OCI-LY1 (cell line): ENCODE measurements around the gene ELAVL1.
"Not testable (repeated sequence)": the region's sequence is repeated elsewhere in the genome, so short reads cannot be mapped to it uniquely, and the experiment has no call there.

Experiments used
- H2AFZ ChIP-seq: fragments of 200-600 bp; sonication (generic), shearing (Covaris generic); 2 replicates; pipeline ENCODE4 v1.6.0; 2014; ENCODE audit warnings: antibody characterized with exemption, mild to moderate bottlenecking, low read length
- H3F3A ChIP-seq: fragments of 200-600 bp; sonication (generic), shearing (Covaris generic); 2 replicates; pipeline ENCODE4 v1.6.0; 2014; ENCODE audit warnings: mild to moderate bottlenecking, antibody characterized with exemption, low read length, moderate library complexity; ENCODE audit not compliant: insufficient read depth
- H3K27ac ChIP-seq: fragments of 200-600 bp; sonication (generic); 2 replicates; pipeline ENCODE4 v1.5.1; 2014; ENCODE audit warnings: low read length, mixed run types, mild to moderate bottlenecking, low read depth; ENCODE audit not compliant: poor library complexity, severe bottlenecking
- H3K27me3 ChIP-seq: fragments of 200-600 bp; sonication (generic); 2 replicates; pipeline ENCODE4 v1.6.0; 2014; ENCODE audit warnings: antibody characterized with exemption, mild to moderate bottlenecking, low read length, moderate library complexity; ENCODE audit not compliant: insufficient read depth
- H3K36me3 ChIP-seq: fragments of 200-600 bp; sonication (generic); 2 replicates; pipeline ENCODE4 v1.6.1; 2014; ENCODE audit warnings: mild to moderate bottlenecking, antibody characterized with exemption, low read length, moderate library complexity, mixed read lengths; ENCODE audit not compliant: insufficient read depth
- H3K4me1 ChIP-seq: fragments of 200-600 bp; sonication (generic); 2 replicates; pipeline ENCODE4 v1.5.1; 2014; ENCODE audit warnings: mild to moderate bottlenecking, low read length, moderate library complexity; ENCODE audit not compliant: insufficient read depth, severe bottlenecking
- H3K4me2 ChIP-seq: fragments of 200-600 bp; sonication (generic), shearing (Covaris generic); 2 replicates; pipeline ENCODE4 v1.6.1; 2014; ENCODE audit warnings: low read length
- H3K4me3 ChIP-seq: fragments of 200-600 bp; sonication (generic); 2 replicates; pipeline ENCODE4 v1.5.1; 2014; ENCODE audit warnings: low read length, low read depth, mild to moderate bottlenecking, mixed read lengths; ENCODE audit not compliant: poor library complexity, severe bottlenecking
- H3K79me2 ChIP-seq: fragments of 200-600 bp; shearing (Covaris generic); 2 replicates; pipeline ENCODE4 v1.6.1; 2016; ENCODE audit warnings: mixed run types, low read length, mixed read lengths; ENCODE audit not compliant: insufficient read depth
- H3K9ac ChIP-seq: fragments of 200-600 bp; sonication (generic), shearing (Covaris generic); 2 replicates; pipeline ENCODE4 v1.6.1; 2014; ENCODE audit warnings: mild to moderate bottlenecking, low read length, mixed read lengths
- H3K9me2 ChIP-seq: fragments of 200-600 bp; sonication (generic), shearing (Covaris generic); 2 replicates; pipeline ENCODE4 v1.6.1; 2014; ENCODE audit warnings: low read depth, mild to moderate bottlenecking, low read length, mixed read lengths
- H3K9me3 ChIP-seq: fragments of 200-600 bp; shearing (Covaris generic); 2 replicates; pipeline ENCODE4 v1.6.1; 2014; ENCODE audit warnings: low read length, mixed read lengths
- H4K20me1 ChIP-seq: fragments of 200-600 bp; sonication (generic), shearing (Covaris generic); 2 replicates; pipeline ENCODE4 v1.6.0; 2016; ENCODE audit warnings: mild to moderate bottlenecking, low read length; ENCODE audit not compliant: insufficient read depth
- EZH2 ChIP-seq: fragments of 200-600 bp; sonication (generic), shearing (Covaris generic); IDR thresholded peaks from 2 replicates; pipeline ENCODE4 v1.8.0; 2017; ENCODE audit warnings: borderline replicate concordance, mixed run types, mild to moderate bottlenecking, antibody characterized with exemption, low read length, moderate library complexity, mixed read lengths
- TF ChIP-seq, protein P1 (sequence below): fragments of 200-600 bp; sonication (generic), shearing (Covaris generic); IDR thresholded peaks from 2 replicates; pipeline ENCODE4 v1.5.1; 2017; ENCODE audit warnings: mild to moderate bottlenecking, antibody characterized with exemption, low read length, moderate library complexity, mixed read lengths

The ELAVL1 gene

DNA sequence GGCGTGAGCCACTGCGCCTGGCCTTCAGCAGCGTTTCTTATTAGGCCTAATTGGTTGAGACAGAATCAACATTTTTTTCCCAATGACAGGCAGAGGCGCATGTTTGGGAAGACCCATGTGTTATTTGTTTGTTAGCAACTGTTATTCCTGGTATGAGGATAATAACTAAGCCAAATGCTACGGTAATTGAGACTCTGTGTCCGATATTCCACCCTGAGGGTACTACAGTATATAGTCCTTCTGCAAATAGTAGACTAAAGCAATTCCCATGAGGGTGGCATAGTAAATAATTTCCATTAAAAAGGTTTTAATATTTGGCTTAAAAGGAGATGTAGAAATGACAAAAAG lies 28.7 kb upstream of the ELAVL1 start:
- no peaks in the 10 kb centered on the region for H4K20me1 ChIP-seq
- H3K79me2 ChIP-seq: no peaks in the 10 kb centered on the region
- H3K36me3 ChIP-seq: no peaks in the 10 kb centered on the region
- no peak overlapping the region for H3K27ac ChIP-seq
- no peaks in the 10 kb centered on the region for H3F3A ChIP-seq
- H2AFZ ChIP-seq: no peak overlapping the region
- H3K9me2 ChIP-seq: no peaks in the 10 kb centered on the region
- H3K9me3 ChIP-seq: no peaks in the 10 kb centered on the region
- H3K27me3 ChIP-seq: no peaks in the 10 kb centered on the region; the same call in 1 of the 2 replicates
- H3K9ac ChIP-seq: no peak overlapping the region
- H3K4me3 ChIP-seq: no peak overlapping the region
- no peak overlapping the region for H3K4me2 ChIP-seq
- no peaks in the 10 kb centered on the region for H3K4me1 ChIP-seq
- TF ChIP-seq EZH2: no peak
- TF ChIP-seq, protein P1, sequence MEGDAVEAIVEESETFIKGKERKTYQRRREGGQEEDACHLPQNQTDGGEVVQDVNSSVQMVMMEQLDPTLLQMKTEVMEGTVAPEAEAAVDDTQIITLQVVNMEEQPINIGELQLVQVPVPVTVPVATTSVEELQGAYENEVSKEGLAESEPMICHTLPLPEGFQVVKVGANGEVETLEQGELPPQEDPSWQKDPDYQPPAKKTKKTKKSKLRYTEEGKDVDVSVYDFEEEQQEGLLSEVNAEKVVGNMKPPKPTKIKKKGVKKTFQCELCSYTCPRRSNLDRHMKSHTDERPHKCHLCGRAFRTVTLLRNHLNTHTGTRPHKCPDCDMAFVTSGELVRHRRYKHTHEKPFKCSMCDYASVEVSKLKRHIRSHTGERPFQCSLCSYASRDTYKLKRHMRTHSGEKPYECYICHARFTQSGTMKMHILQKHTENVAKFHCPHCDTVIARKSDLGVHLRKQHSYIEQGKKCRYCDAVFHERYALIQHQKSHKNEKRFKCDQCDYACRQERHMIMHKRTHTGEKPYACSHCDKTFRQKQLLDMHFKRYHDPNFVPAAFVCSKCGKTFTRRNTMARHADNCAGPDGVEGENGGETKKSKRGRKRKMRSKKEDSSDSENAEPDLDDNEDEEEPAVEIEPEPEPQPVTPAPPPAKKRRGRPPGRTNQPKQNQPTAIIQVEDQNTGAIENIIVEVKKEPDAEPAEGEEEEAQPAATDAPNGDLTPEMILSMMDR: no peak

DNA sequence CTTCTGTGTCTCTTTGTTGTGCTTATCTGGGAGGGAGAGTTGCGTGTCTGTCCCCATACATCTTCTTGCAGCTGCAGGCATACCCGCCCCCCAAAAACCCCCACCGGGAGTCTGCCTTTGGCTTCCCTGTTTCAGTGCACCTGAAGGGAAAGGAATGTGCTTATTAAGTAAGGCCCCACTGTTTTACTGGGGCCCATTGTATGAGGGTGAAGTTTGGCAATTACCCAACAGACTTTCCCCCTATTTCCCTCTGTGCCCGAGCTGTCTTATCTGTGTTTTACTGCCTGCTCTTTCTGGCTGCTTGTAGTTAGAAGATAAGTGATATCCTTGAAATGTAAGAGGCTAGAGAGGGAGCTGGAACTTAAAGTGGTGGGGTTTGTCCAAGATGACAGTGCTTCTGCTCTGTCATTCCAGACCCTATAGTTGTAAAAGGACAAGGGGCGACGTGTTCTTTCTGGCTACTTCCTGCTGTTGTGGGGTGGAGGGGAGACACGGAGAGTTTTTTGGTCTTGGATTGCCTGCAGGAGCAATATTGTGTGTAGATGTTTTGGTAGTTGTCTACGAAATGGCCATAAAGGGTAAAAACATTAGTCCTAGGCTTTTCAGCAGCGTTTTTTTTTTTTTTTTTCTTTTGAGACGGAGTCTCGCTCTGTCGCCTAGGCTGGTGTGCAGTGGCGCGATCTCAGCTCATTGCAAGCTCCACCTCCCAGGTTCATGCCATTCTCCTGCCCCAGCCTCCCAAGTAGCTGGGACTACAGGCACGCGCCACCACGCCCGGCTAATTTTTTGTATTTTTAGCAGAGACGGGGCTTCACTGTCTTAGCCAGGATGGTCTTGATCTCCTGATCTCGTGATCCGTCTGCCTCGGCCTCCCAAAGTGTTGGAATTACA lies 28.1 kb upstream of the ELAVL1 start:
- H3K79me2 ChIP-seq, H3F3A ChIP-seq, H3K27ac ChIP-seq, H3K9ac ChIP-seq, H3K9me3 ChIP-seq, H3K4me3 ChIP-seq, H3K36me3 ChIP-seq, H3K27me3 ChIP-seq, H3K9me2 ChIP-seq, H3K4me1 ChIP-seq, H4K20me1 ChIP-seq, H3K4me2 ChIP-seq, H2AFZ ChIP-seq: not testable (repeated sequence)

DNA sequence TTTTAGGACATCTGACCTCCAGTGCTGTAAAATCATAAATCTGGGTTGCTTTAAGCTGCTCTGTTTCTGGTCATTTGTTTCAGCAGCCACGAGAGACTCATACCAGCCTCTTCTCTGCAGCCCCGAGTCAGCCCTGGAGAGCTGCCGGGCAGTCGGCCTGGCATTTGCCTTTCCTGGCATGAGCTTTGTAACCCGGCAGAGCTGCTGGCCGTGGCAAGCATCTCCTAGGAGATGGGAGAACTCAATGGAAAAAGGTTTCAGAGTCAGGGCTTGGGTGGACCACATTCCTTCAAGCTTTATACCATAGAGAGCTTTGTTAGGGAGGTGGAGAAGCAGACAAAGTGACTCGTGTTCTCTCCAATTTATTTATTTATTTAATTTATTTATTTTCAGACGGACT lies 25.5 kb upstream of the ELAVL1 start:
- TF ChIP-seq EZH2: no peak
- TF ChIP-seq, protein P1: no peak
- Histone ChIP-seq H2AFZ (no peak overlapping the region), H3K9ac (no peak overlapping the region)

DNA sequence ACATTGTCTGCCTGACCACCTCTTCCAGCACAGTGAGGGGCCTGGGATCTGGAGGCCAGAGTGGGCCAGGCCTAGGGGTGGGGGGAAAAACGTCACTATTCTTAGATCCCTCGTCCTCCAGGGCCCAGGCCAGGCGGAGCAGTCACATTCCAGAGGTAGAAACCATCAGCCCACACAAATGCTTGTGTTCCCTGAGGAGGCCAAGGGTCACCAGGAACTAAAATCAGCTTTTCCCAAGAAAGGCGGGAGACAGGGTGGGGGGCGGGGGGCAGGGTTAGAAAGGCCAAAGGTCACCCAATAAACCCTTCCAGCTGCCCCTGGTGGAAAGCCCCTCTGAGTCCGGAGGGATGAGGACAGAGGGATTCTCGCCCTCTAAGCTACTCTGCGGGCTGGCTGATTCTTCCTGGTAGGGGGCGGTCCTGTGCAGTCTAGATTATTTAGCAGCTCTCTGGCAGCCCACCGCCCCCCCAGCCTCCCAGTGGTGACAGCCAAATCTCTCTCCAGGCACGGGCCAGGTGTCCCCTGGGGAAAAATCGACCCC lies 23.6 kb upstream of the ELAVL1 start:
- Histone ChIP-seq H3K27me3 (no peaks in the 10 kb centered on the region), H3K36me3 (no peaks in the 10 kb centered on the region), H4K20me1 (no peaks in the 10 kb centered on the region), H3K9me2 (no peaks in the 10 kb centered on the region), H3K4me3 (no peak overlapping the region), H3K9me3 (no peaks in the 10 kb centered on the region), H2AFZ (no peak overlapping the region), H3K4me1 (no peaks in the 10 kb centered on the region), H3K9ac (no peak overlapping the region), H3F3A (no peaks in the 10 kb centered on the region), H3K79me2 (no peaks in the 10 kb centered on the region), H3K4me2 (no peak overlapping the region), H3K27ac (no peak overlapping the region)
- TF ChIP-seq EZH2: no peak
- TF ChIP-seq, protein P1: no peak

More for the DNA sequence above, 25.5 kb upstream of the ELAVL1 start:
- H4K20me1 ChIP-seq: no peaks in the 10 kb centered on the region
- no peak overlapping the region for H3K4me2 ChIP-seq
- no peak overlapping the region for H3K27ac ChIP-seq
- H3F3A ChIP-seq: no peaks in the 10 kb centered on the region
- H3K36me3 ChIP-seq: no peaks in the 10 kb centered on the region
- H3K27me3 ChIP-seq: no peaks in the 10 kb centered on the region
- H3K4me3 ChIP-seq: no peak overlapping the region
- H3K4me1 ChIP-seq: no peaks in the 10 kb centered on the region
- H3K9me3 ChIP-seq: no peaks in the 10 kb centered on the region
- no peaks in the 10 kb centered on the region for H3K9me2 ChIP-seq
- no peaks in the 10 kb centered on the region for H3K79me2 ChIP-seq
